PFSK-1 (cell line): ENCODE results near the gene OPA3.

Experiments used
- FOXP2 ChIP-seq: optimal IDR thresholded peaks from 2 replicates; pipeline ENCODE3; 2011; ENCODE audit warnings: borderline replicate concordance, control low read depth, inconsistent platforms; ENCODE audit not compliant: insufficient read depth; ENCODE audit errors: extremely low read length, extremely low read depth
- POLR2AphosphoS5 ChIP-seq: IDR thresholded peaks from 2 replicates; pipeline ENCODE4 v1.6.1; 2012; ENCODE audit warnings: low read depth, mild to moderate bottlenecking, control low read depth, low read length, moderate library complexity
- REST ChIP-seq, 2 experiments: IDR thresholded peaks; 2 replicates each; pipeline versions ENCODE4 v1.6.1 to v1.8.0; 2011 to 2012; ENCODE audit warnings: low read depth in 2 of 2, low read length in 2 of 2, control low read depth in 1 of 2, inconsistent platforms in 1 of 2, mild to moderate bottlenecking in 1 of 2, moderate library complexity in 1 of 2; ENCODE audit not compliant: insufficient read depth in 1 of 2
- SIN3A ChIP-seq: IDR thresholded peaks from 2 replicates; pipeline ENCODE4 v1.6.1; 2012; ENCODE audit warnings: mild to moderate bottlenecking, low read length, moderate library complexity, borderline replicate concordance; ENCODE audit not compliant: insufficient read depth
- TAF1 ChIP-seq: IDR thresholded peaks from 2 replicates; pipeline ENCODE4 v1.6.1; 2012; ENCODE audit warnings: low read length, control low read depth, borderline replicate concordance; ENCODE audit not compliant: insufficient read depth

DNA sequence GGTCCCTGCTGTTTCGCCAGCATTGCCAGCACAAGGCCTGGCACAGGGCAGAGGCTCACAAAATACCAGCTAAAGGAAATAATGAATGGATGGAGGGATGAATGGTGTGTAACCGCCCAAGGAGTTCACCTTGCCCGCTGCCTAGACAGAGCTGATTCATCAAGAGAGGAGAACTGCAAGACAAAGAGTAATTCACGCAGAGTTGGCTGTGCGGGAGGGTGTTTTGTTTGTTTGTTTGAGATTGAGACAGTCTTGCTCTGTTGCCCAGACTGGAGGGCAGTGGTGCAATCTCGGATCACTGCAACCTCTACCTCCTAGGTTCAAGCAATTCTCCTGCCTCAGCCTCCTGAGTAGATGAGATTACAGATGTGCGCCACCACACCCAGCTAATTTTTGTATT lies 3.0 kb downstream of the OPA3 start:
- TF ChIP-seq POLR2AphosphoS5 (no peak), REST (IDR thresholded peaks at IDR 0.05; ENCODE audit: insufficient read depth in 1 of 2, low read depth in 2 of 2, low read length in 2 of 2) (no peak), TAF1 (no peak), FOXP2 (no peak), SIN3A (no peak)
